Measurements from ENCODE around the gene APOBEC3B. TPM values are rescaled to one million over a fixed set of nuclear protein-coding genes. Genes with fewer than 3 reads are reported as not detected.
"Not testable (repeated sequence)": the region's sequence is repeated elsewhere in the genome, so short reads cannot be mapped to it uniquely, and the experiment has no call there.

APOBEC3B gene
- polyA plus RNA-seq, 1 donor from 2014 or later, result not detected

DNA sequence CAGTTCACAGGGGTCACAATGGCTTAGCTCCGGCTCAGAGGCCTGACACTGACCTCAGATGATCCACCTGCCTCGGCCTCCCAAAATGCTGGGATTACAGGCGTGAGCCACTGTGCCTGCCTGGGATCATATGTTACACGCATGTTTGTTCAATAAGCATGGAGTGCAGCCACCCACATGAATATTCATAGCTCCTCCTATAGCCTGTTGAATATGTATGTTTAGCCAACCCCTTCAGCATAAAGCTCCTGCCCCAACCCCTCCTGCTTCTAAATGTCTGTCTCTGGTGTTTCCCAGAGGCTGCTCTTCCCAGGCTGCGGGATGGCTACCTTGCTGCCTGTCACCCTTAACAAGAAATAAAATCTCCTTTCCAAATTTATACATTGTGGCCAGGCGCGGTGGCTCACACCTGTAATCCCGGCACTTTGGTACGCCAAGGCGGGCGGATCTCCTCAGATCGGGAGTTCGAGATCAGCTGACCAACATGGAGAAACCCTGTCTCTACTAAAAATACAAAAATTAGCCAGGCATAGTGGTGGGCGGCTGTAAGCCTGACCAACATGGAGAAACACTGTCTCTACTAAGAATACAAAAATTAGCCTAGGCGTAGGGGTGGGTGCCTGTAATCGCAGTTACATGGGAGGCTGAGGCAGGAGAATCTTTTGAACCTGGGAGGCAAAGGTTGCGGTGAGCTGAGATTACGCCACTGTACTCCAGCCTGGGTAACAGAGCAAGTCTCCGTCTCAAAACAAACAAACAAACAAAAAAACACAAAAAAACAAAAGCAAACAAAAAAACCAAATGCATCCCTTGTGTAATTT is 57.4 kb downstream of the APOBEC3B start:
- H3K27me3 ChIP-seq (ENCODE audit: insufficient read depth, low read depth, low read length), result no peaks in the 10 kb centered on the region
- H4K20me1 ChIP-seq (ENCODE audit: insufficient read depth), result no peaks in the 10 kb centered on the region
- H2AFZ ChIP-seq (ENCODE audit: low read depth, low read length), result no peak overlapping the region
- no peaks in the 10 kb centered on the region for H3F3A ChIP-seq (ENCODE audit: insufficient read depth, low read length, poor library complexity, severe bottlenecking)
- H3K9me2 ChIP-seq (ENCODE audit: insufficient read depth, low read length), result no peaks in the 10 kb centered on the region
- no peaks in the 10 kb centered on the region for H3K79me2 ChIP-seq (replicated peaks; ENCODE audit: insufficient read depth, low read length)
- no peaks in the 10 kb centered on the region for H3K9me3 ChIP-seq (ENCODE audit: low read length)
- TF ChIP-seq POLR2AphosphoS5 (IDR thresholded peaks at IDR 0.05) (no peak), EZH2 (IDR thresholded peaks at IDR 0.05; ENCODE audit: borderline replicate concordance, insufficient read depth, low read length, poor library complexity, severe bottlenecking) (no peak)
- TF ChIP-seq, protein P1, sequence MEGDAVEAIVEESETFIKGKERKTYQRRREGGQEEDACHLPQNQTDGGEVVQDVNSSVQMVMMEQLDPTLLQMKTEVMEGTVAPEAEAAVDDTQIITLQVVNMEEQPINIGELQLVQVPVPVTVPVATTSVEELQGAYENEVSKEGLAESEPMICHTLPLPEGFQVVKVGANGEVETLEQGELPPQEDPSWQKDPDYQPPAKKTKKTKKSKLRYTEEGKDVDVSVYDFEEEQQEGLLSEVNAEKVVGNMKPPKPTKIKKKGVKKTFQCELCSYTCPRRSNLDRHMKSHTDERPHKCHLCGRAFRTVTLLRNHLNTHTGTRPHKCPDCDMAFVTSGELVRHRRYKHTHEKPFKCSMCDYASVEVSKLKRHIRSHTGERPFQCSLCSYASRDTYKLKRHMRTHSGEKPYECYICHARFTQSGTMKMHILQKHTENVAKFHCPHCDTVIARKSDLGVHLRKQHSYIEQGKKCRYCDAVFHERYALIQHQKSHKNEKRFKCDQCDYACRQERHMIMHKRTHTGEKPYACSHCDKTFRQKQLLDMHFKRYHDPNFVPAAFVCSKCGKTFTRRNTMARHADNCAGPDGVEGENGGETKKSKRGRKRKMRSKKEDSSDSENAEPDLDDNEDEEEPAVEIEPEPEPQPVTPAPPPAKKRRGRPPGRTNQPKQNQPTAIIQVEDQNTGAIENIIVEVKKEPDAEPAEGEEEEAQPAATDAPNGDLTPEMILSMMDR (IDR thresholded peaks at IDR 0.05; ENCODE audit: poor library complexity, severe bottlenecking), result no peak
- H3K9ac ChIP-seq (ENCODE audit: low read length), result no peak overlapping the region
- no peak overlapping the region for H3K4me3 ChIP-seq (ENCODE audit: low read length)
- H3K4me2 ChIP-seq (ENCODE audit: low read length), result no peak overlapping the region
- H3K27ac ChIP-seq (ENCODE audit: low read length), result no peak overlapping the region
- no peaks in the 10 kb centered on the region for H3K36me3 ChIP-seq (ENCODE audit: insufficient read depth, low read length)

DNA sequence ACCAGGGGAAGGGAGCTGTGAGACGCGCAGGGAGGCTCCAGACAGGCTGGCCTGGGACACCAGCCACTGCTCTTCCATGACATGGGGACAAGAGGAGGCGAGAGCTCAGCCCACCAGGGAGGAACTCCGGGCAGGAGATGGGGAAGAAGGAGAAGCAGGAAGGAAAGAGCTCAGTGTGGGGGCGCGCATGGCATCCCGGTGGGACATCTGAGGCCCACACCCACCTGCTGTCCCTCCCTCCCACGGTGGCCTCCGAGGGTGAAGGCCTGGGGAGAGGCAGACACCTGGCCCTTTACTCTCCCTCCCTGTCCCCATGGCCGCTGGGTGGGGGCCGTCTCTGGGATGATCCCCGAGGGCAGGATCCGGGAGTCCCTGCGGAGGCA is 58.0 kb downstream of the APOBEC3B start:
- not testable (repeated sequence) for H3K9ac ChIP-seq (ENCODE audit: low read length); H3K4me3 ChIP-seq (ENCODE audit: low read length); H3K27ac ChIP-seq (ENCODE audit: low read length); H2AFZ ChIP-seq (ENCODE audit: low read depth, low read length); H3K4me2 ChIP-seq (ENCODE audit: low read length); H3K9me2 ChIP-seq (ENCODE audit: insufficient read depth, low read length); H3F3A ChIP-seq (ENCODE audit: insufficient read depth, low read length, poor library complexity, severe bottlenecking); H3K79me2 ChIP-seq (replicated peaks; ENCODE audit: insufficient read depth, low read length); H3K36me3 ChIP-seq (ENCODE audit: insufficient read depth, low read length); H4K20me1 ChIP-seq (ENCODE audit: insufficient read depth); H3K9me3 ChIP-seq (ENCODE audit: low read length); H3K27me3 ChIP-seq (ENCODE audit: insufficient read depth, low read depth, low read length)

DNA sequence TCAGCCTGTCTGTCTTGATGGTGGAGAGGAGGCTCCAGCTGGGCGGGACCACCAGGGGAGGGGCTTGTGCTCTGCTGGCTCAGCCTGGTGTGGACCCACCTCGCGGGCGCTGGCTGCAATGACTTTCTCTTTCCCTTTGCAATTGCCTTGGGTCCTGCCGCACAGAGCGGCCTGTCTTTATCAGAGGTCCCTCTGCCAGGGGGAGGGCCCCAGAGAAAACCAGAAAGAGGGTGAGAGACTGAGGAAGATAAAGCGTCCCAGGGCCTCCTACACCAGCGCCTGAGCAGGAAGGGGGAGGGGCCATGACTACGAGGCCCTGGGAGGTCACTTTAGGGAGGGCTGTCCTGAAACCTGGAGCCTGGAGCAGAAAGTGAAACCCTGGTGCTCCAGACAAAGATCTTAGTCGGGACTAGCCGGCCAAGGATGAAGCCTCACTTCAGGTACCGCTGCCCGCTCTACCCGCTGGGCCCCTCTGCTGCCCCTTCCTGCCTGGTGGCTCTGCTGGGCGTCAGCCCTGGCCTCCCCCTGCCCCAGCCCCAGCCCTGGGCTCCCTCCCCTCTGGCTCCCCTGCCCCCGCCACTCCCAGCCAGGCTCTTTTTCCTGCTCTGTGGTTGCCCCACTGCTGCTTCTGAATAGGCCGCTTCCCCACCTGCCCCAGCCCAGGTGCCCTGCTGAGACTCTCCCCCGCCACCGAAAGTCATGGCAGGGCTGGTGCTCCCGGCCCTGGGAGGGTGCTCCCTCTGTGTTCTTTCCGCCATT is 58.6 kb downstream of the APOBEC3B start, which contains the start of gene APOBEC3F:
TSS of gene APOBEC3F (plus strand) at position 327 of the 759 bp plus-strand sequence. CDS start at position 424, 97 bp downstream.
- H3K36me3 ChIP-seq (ENCODE audit: insufficient read depth, low read length); H3K9me2 ChIP-seq (ENCODE audit: insufficient read depth, low read length); H4K20me1 ChIP-seq (ENCODE audit: insufficient read depth); H3F3A ChIP-seq (ENCODE audit: insufficient read depth, low read length, poor library complexity, severe bottlenecking); H3K27me3 ChIP-seq (ENCODE audit: insufficient read depth, low read depth, low read length); H3K79me2 ChIP-seq (replicated peaks; ENCODE audit: insufficient read depth, low read length); H3K4me3 ChIP-seq (ENCODE audit: low read length); H3K27ac ChIP-seq (ENCODE audit: low read length); H2AFZ ChIP-seq (ENCODE audit: low read depth, low read length); H3K4me2 ChIP-seq (ENCODE audit: low read length); H3K9me3 ChIP-seq (ENCODE audit: low read length); H3K9ac ChIP-seq (ENCODE audit: low read length): not testable (repeated sequence)

DNA sequence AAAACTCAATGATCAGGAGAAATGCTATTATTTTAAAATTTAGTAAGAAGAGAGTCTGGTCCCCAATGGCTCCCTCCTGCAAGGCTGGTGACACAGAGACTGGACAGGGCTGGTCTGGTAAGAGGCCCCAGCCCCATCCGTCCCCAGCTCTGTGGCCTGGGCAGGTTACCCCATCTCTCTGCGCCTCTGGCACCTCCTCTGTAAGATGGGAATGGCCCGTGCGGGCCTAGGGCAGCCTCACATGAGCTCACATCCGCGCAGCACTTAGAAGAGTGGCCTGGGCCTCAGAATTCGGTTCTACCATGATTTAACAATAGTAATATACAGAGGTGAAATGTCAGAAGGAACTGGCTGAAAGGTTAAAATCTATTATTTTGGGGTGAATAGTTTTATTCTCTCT is 59.8 kb downstream of the APOBEC3B start:
- Histone ChIP-seq H2AFZ (ENCODE audit: low read depth, low read length) (no peak overlapping the region), H3K27me3 (ENCODE audit: insufficient read depth, low read depth, low read length) (no peaks in the 10 kb centered on the region), H3K4me2 (ENCODE audit: low read length) (no peak overlapping the region), H3K36me3 (ENCODE audit: insufficient read depth, low read length) (no peaks in the 10 kb centered on the region), H3F3A (ENCODE audit: insufficient read depth, low read length, poor library complexity, severe bottlenecking) (no peaks in the 10 kb centered on the region), H3K4me3 (ENCODE audit: low read length) (no peak overlapping the region), H3K27ac (ENCODE audit: low read length) (no peak overlapping the region), H3K79me2 (replicated peaks; ENCODE audit: insufficient read depth, low read length) (no peaks in the 10 kb centered on the region), H3K9me3 (ENCODE audit: low read length) (no peaks in the 10 kb centered on the region), H3K9ac (ENCODE audit: low read length) (no peak overlapping the region), H3K9me2 (ENCODE audit: insufficient read depth, low read length) (no peaks in the 10 kb centered on the region), H4K20me1 (ENCODE audit: insufficient read depth) (no peaks in the 10 kb centered on the region)
- TF ChIP-seq RAD21 (conservative IDR thresholded peaks at IDR 0.05) (no peak), EP300 (conservative IDR thresholded peaks at IDR 0.05; ENCODE audit: poor library complexity, severe bottlenecking) (no peak), SMC3 (conservative IDR thresholded peaks at IDR 0.05; ENCODE audit: poor library complexity) (no peak), MXI1 (conservative IDR thresholded peaks at IDR 0.05; ENCODE audit: poor library complexity, severe bottlenecking) (no peak), POLR2AphosphoS5 (IDR thresholded peaks at IDR 0.05) (no peak), EZH2 (IDR thresholded peaks at IDR 0.05; ENCODE audit: borderline replicate concordance, insufficient read depth, low read length, poor library complexity, severe bottlenecking) (no peak)
- TF ChIP-seq, protein P2, sequence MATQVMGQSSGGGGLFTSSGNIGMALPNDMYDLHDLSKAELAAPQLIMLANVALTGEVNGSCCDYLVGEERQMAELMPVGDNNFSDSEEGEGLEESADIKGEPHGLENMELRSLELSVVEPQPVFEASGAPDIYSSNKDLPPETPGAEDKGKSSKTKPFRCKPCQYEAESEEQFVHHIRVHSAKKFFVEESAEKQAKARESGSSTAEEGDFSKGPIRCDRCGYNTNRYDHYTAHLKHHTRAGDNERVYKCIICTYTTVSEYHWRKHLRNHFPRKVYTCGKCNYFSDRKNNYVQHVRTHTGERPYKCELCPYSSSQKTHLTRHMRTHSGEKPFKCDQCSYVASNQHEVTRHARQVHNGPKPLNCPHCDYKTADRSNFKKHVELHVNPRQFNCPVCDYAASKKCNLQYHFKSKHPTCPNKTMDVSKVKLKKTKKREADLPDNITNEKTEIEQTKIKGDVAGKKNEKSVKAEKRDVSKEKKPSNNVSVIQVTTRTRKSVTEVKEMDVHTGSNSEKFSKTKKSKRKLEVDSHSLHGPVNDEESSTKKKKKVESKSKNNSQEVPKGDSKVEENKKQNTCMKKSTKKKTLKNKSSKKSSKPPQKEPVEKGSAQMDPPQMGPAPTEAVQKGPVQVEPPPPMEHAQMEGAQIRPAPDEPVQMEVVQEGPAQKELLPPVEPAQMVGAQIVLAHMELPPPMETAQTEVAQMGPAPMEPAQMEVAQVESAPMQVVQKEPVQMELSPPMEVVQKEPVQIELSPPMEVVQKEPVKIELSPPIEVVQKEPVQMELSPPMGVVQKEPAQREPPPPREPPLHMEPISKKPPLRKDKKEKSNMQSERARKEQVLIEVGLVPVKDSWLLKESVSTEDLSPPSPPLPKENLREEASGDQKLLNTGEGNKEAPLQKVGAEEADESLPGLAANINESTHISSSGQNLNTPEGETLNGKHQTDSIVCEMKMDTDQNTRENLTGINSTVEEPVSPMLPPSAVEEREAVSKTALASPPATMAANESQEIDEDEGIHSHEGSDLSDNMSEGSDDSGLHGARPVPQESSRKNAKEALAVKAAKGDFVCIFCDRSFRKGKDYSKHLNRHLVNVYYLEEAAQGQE (IDR thresholded peaks at IDR 0.05; ENCODE audit: borderline replicate concordance), result no peak
- TF ChIP-seq, protein P1 (IDR thresholded peaks at IDR 0.05; ENCODE audit: poor library complexity, severe bottlenecking), result no peak

Data from neural cell (in vitro differentiated cells).